GM18517 (cell line): ENCODE measurements around the gene TMED4.

ENCODE experiments used
- ATAC-seq: cut with Tn5 transposase; IDR thresholded peaks from one replicate; pipeline ENCODE4 v1.9.1; 2021; ENCODE audit warnings: mild to moderate bottlenecking, moderate library complexity; ENCODE audit not compliant: unreplicated experiment

TMED4 gene

DNA sequence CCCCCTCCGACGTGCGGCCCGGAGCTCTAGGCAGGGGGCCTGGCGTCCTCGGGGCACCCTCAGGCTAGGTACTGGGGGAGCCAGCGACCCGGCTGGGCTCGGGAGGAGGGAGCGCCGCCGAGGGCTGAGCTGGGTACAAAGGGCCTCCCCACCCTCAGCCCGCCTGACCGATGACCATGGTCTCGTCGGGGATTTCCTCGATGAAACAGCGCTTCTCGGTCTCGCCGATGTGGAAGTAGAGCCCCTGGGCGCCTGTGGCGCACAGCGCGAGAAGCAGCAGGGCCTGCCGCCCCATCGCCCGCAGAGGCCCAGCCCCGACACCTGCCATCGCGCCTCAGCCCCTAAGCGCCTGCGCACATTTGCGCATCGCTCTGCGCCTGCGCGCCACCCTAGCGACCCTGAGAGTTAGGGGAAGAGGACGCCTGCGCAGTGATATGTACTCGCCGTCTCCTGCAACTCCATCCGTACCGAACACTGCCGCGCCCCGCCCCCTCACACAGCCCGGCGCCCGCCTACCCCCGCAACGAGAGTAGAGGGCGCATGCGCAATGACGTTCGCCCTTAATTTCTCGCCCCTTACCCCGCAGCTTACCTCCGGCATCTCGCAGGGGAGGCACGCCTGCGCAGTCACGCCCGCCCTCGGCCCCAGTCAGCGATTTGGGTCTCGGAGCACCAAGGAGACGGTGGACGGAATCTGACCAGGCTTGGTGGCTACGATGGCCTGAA, at the start of gene TMED4:
Gene TMED4, minus strand, starts transcription at position 353 of the 725 bp plus-strand sequence. Its CDS starts 25 bp downstream, at position 328.
- peak; percentile 77 for ATAC-seq

DNA sequence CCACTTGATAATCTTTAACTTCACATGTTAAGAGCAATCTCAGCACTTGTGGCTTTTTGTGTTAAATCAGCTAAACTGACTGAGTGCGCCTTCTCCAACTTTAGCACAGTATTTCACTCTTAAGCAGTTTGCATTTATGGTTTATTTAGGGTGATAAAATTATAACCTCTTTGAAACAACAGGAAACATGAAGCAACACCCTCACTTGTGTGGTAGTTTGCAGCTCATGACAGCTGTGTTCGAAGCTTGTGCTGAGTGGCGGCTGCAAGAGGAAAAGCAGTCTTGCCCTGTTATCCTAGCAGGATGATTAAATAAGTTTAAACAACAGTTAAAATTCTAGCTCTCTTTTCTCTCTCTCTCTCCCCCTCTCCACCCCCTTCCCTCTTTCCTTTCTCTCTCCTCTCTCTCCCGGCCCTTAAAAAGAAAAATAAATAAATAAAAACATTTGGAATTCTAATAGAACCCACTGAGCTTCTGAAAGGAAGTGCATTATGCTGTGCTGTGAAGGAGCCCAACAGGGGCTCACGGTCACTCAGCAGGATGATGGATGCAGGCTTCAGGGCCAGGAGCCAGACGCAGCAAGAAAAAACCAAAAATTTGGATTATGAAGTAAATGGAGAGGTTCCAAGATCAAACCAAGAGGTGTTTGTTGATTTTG, 49.6 kb upstream of the TMED4 start:
- no peak for ATAC-seq

DNA sequence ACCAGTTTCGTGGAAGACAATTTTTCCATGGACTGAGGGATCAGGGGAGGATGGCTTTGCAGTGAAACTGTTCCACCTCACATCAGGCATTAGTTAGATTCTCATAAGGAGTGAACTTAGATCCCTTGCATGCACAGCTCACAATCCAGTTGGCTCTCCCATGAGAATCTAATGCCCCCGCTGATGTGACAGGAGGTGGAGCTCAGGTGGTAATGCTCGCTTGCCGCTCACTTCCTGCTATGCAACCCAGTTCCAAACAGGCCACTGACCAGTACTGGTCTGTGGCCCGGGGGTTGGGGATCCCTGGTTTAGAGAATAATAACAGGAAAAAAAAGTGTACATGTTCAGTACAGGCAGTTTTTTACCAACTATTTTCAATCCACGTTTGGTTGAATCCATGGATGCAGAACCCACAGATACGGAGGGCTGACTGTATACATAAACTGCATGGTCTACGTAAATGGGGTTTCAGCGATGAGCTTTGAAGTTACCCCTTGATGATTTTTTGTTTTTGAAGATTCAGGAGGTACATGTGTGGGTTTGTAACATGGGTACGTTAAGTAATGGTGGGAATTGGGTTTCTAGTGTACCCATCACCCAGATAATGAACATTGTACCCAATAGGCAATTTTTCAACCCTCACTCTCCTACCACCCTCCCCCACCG, 48.9 kb upstream of the TMED4 start:
- ATAC-seq: no peak

DNA sequence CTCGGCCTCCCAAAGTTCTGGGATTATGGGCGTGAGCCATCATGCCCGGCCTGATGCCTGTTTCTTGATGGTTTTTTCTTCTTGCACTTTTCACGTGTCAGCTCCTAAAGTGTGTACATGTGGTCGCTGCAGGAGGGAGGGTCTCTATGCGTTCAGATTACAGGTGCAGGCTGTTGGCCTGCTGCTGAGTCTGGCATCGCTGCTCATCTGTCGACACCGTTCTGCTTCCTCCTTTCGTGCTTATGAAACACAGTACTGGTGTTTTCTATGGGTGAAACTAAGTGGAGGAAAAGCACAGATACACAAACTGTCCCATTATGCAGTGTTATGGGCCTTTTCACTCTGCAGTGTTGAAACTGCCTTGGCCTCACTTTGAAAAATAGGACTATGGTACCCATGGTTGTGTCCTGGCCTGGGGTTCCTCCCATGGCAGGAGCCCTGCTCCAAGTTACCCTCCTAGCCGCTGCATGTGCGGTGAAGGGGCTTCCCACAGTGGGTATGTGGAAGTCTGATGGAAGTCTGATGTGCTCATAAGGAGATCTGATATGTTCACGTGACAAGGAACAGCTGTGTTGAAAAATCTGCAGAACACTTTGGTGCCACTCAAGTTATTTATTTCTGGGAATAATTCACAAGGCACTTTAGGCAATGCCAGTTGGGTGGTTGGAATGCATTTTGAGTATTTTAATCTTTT, 47.9 kb upstream of the TMED4 start:
- ATAC-seq: peak; percentile 44

DNA sequence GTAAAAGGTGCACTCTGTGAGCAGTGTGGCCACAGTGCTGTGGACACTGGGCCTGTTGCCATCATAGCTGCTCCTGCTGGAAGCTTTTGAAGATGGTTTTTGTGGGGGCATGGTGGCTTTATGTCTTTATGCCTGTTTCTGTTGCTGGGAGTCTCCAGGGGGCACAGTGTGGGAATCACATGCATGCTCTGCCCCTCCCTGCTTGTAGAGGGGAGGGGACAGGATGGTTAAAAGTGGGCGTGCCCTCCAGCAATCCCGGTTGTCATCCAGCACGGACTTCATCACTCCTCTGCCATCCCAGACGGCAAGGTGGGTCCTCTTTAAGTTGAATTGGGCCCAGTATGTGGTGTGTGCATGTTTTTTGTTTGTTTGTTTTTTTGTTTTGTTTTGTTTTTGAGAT, 44.6 kb upstream of the TMED4 start:
- ATAC-seq: no peak

DNA sequence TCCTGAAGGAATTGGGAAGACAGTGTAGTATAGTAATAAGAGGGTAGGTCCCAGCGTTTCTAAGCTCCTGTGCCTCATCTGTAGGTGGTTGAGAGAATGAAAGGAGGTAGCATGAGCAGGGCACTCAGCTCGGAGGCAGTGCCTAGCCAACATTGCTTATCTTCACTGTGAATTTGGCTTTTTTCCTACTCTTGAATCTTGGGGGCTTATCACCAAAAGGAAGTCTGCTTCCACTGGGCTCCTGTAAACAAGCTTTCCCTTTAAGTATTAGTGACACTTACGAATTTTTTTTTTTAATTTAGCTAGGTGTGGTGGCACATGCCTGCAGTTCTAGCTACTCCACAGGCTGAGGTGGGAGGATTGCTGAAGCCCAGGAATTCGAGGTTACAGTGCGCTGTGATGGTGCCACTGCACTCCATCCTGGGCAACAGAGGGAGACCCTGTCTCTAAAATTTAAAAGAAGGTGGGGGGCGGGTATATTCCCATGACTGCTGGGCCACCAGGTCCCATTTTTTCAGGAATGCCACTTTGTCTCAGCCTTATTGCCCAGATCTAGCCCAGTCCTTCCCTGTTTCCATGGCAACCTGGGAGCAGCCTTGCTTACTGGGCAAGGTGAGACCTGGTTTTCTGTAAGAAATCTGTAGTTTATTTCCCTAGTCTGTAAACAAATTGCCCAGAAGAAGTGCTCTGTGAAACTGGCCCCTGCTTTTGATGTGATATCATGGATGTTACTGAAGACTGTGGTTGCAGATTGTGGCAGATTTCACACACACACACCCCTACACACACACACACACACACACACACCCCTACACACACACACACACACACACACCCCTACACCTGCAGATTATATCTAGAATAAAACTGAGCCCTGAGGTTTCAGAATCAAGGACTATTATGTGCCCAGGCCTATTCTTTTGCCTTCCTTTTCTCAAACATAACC, 43.8 kb upstream of the TMED4 start:
- ATAC-seq: no peak

DNA sequence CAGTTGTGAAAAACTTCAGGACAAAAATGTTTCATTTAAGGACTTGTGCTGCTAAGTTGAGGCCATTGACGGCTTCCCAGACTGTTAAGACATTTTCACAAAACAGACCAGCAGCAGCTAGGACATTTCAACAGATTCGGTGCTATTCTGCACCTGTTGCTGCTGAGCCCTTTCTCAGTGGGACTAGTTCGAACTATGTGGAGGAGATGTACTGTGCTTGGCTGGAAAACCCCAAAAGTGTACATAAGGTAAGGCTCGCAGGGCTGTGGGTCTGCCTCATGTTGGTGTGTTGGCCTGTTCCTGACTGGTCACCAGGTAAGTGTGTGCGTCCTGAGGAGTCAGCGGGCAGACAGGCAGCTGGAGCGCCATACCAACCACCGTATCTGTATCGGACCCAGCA, 42.3 kb upstream of the TMED4 start:
- ATAC-seq: no peak

DNA sequence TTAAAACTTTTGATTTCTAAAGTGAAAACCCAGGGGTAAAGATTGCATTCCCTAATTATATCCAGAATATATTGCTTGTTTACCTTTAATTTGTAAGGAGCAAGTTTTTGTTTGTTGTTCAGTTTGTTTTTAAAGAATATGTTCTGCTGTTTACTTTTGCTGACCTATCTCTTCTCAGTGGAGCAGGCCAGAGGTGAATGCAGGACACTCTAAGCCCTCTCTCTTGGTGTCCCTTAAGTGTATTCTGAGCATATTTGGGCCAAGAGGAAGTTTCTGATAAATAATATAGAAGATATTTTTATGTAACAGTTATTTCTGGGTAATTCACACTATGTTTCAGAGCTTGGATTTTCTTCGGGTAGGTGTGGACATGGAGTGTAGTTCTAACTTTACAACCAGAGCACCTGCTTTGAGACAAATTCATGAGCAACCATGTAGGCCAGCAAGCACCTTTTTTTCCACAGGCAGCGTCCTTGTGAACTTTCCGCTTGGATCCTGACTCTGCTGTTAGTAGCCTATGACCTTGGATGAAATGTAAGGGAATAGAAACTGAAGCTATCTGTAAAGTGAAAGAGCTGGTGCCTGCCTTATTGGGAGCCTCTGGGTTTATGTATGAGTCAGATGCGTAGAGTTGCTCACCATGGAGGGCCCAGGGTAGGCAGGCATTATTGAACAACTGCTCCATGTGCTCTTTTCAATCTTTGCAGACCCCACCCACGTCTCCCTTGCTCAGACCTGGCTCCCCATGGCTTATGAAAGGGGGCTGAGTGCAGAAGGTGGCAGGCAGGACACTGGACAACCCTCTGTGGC, 40.5 kb upstream of the TMED4 start:
- peak; percentile 69 for ATAC-seq

DNA sequence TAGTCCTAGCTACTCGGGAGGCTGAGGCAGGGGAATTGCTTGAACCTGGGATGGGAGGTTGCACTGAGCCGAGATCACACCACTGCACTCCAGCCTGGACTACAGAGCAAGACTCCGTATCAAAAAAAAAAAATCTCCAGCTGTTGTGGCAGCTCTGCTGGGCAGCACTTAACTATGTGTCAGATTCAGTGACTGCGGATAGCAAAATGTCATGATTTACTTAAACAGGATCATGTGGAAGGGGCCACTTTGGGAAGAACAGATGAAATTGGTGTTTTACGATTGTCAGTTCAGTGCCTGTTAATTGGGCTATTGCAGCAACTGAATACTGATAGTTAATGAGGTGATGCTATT, 39.7 kb upstream of the TMED4 start:
- no peak for ATAC-seq

DNA sequence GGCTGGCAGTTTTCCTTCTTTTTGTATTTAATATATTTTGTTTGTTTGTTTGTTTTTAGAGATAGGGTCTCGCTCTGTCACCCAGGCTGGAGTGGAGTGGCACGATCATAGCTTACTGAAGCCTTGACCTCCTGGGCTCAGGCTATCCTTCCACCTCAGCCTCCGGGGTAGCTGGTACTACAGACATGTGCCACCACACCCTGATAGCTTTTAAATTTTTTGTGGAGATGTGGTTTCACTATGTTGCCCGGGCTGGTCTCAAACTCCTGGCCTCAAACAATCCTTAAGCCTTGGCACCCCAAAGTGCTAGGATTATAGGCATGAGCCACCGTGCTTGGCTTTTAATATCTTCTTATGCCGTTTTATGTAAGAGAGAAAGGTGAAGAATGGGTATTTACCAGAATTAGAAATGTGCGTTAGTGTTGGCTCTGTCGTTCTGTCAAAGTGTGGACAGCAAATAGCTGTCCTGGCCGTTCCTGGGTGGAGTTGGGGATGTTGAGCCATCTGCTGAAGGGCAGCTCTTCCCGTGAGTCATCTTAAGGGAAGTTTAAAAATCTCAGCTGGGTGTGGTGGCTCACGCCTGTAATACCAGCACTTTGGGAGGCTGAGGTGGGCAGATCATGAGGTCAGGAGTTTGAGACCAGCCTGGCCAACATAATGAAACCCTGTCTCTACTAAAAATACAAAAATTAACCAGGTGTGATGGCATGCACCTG, 39.2 kb upstream of the TMED4 start:
- ATAC-seq: no peak

DNA sequence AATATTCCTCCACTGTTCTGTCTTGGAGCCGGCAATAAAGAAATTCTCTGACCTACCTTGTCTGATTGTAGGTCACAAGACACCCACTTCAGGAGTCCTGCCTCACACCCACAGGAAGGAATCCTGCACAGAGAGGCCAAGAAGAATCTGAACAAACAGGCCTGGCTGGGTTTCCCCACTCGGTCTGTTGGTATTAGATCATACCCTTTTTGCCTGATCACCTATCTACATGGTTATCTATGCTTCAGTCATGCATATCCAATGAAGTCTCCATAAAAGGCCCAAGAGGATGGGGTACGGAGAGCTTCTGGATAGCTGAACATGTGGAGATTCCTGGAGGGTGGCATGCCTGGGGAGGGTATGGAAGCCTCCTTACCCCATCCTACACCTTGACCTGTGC, 36.7 kb upstream of the TMED4 start:
- no peak for ATAC-seq

DNA sequence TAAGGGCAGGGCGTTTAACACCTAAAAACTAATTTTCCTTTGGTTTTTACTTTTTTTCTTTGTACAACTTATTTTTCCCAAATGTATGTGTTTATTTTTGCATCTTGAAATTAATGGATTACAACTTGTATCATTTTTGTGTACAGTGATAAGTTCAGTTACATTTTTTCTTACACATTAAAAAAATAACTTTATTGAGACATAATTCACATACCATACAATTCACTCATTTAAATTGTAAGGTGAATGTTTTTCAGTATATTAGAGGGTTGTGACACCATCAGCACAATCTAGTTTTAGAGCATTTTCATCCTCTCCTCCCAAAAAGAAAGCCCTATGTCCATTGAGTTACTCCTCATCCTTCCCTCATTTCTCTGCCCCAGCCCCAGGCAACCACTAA, 36.0 kb upstream of the TMED4 start:
- no peak for ATAC-seq

DNA sequence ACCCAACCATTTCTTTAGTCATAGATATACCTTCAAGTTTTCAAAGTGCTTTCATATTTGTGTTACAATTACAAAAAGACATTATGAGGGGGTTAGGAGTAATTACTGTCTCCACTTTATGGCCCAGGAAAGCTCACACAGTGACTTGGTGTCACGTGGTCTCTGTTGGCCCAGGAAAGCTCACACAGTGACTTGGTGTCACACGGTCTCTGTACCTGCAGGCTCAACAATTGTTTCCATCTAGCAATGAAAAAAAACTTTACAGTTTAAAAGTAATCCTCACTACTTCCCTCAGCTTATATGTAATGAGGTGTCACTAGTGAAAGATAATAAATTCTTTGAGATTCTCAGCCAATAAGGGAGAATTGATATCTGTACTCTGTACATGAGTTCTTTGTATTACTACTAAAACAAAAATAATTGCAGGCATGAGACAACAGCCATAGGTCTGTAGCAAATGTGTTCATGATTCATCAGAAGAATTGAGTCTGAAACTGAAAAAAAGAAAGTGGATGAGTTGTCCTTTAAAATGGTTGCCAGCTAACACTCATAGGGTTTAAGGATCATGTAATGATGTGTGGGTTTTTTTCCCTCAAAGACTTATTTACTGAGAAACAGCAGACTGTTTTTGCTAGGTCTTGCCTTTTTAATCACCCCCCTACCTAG, 35.3 kb upstream of the TMED4 start:
- no peak for ATAC-seq

DNA sequence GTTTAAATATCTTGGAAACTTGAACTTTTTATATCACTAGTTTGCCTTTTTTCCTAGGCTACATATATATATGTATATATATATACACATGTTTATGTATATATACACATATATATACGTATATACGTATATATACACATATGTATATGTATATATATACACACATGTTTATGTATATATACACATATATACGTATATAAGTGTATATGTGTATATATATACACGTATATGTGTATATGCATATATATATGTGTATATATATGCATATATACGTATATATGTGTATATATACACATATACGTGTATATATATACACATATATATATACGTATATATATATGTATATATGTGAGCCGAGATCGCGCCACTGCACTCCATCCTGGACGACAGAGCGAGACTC, 34.5 kb upstream of the TMED4 start:
- ATAC-seq: no peak

DNA sequence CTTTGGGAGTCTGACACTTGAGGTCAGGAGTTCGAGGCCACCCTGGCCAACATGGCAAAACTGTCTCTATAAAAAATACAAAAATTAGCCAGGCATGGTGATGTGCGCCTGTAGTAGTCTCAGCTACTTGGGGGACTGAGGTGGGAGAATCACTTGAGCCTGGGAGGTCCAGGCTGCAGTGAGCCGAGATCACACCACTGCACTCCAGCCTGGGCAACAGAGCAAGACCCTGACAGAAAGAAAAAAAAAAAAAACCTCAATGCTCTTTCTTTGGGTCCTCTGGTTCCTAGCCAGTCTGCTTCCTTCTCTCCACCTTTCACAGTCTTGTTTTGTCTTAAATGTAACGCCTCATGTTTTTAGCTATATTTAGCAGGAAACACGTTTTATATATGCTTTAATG, 33.8 kb upstream of the TMED4 start:
- no peak for ATAC-seq

DNA sequence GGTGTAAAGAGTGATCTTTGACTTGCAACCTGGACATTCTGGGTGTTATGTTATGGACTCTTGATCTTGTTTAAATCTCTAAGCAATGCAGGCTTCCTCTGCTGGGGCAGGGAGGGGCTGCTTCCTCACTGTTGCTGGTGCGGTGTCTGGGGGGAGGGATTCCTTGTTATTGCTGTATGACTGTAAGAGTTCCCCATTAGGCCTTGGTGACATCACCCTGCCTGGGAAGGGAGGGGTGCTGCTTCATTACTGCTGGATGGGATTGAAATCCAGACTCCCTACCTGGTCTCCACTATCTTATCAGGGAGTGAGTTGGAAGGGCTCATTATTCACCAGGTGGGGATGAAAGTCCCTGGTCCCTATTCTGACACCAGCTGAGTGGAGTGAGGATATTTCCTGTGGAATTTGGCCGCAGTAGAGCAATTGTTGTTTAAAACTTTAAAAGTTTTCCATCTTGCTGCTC, 33.1 kb upstream of the TMED4 start:
- no peak for ATAC-seq

DNA sequence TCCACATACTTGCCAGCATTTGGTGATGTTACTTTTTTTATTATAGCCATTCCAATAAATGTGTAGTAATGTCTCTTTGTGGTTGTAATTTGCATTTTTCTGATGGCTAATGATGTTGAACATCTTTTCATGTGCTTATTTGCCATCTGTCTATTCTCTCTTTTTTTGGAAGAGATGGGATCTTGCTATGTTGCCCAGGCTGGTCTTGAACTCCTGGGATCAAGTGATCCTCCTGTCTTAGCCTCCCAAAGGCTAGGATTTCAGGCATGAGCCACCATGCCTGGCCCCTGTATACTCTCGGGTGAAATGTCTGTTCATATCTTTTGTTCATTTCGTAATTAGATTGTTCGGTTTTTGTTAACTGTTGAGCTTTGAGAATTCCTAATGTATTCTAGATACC, 27.8 kb upstream of the TMED4 start:
- no peak for ATAC-seq

DNA sequence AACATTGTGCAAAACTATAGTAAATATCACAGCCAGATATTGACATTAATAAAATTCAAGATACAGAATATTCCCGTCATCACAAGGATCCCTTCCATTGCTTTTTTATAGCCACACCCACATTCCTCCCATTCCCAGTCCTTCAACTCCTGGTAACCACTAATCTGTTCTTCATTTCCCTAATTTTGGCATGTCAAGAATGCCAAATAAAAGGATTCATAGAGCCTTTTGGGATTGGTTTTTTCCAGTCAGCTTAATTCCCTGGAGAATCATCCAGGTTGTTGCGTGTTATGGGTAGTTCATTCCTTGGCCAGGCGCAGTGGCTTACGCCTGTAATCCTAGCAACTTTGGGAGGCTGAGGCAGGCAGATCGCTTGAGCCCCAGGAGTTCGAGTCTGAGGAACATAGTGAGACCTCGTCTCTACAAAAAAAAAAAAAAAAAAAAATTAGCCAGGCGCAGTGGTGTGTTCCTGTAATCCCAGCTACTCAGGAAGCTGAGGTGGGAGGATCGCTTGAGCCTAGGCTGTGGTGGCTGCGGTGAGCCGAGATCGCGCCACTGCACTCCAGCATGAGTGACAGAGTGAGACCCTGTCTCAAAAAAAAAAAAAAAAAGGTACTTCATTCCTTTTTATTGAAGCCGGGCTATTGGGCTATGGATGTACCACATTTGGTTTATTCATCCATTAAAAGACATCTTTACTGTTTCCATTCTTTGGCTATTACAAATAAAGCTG, 27.1 kb upstream of the TMED4 start:
- no peak for ATAC-seq
